GM21447 (cell line): ENCODE results near the gene SLC6A1.

Experiments
- ATAC-seq: cut with Tn5 transposase; IDR thresholded peaks from one replicate; pipeline ENCODE4 v1.9.1; 2021; ENCODE audit not compliant: unreplicated experiment

Gene SLC6A1

DNA sequence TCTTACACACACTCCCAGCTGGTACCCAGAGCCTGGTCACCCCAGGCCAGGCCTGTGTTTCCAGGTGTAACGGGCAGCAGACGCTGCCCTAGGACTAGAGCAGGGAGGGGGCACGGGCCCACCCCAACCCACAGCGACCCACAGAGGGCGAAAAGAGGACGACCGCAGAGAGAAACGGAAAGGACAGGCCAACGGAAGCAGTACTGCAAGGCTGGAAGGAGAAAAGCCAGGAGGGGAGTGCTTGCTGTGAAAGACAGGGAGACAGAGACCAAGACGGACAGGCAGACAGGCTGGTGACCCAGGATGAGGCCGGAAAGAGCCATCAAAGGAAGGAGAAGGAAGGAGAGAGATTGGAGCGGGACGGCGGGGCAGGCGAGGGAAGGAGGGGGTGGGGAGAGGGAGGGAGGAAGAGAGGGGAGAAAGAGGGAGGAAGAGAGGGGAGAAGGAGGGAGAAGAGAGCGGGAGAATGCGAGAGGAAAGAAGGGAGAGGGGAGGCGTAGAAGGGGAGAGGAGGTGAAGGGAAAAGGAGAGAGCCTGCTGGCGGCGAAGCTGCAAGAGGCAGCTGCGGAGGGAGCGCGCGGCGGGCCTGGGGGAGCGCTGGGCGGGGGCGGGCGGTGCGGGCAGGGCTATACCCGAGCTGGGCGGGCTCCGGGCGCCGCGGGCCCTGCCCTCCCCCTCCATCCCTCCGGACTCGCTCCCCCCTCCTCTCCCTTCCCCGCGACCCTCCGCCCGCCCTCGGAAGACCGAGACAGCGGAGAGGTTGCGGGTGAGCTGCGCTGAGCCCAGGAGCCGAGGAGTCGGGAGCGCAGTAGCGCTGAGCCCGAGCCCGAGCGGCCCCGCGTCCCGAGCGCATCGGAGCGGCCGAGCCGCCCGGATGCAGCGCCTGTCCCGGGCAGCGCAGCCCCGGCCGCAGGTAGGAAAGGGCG lies at the start of gene SLC6A1:
Gene SLC6A1, plus strand, starts transcription at position 732 of the 926 bp plus-strand sequence. CDS start 24,464 bp downstream, outside the sequence.
- no peak for ATAC-seq

DNA sequence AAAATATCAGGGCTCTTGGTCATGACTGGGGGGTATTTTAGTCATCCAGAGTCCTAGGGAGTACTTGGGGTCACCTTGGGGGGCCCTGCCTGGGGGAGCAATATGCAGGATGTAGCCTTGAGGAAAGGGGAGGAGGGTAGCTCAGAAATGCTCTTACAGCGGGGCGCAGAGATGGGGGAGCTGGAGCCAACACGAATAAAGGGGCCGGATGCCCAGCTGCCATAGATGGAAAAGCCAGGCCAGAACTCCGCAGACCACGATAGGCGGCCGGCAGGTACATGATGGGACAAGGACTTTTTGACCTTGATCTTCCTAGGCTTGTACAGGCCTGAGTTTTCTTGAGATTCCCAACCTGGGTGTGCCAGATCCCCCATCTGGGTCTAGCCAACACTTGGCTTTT lies 47.7 kb upstream of the SLC6A1 start:
- ATAC-seq: no peak

DNA sequence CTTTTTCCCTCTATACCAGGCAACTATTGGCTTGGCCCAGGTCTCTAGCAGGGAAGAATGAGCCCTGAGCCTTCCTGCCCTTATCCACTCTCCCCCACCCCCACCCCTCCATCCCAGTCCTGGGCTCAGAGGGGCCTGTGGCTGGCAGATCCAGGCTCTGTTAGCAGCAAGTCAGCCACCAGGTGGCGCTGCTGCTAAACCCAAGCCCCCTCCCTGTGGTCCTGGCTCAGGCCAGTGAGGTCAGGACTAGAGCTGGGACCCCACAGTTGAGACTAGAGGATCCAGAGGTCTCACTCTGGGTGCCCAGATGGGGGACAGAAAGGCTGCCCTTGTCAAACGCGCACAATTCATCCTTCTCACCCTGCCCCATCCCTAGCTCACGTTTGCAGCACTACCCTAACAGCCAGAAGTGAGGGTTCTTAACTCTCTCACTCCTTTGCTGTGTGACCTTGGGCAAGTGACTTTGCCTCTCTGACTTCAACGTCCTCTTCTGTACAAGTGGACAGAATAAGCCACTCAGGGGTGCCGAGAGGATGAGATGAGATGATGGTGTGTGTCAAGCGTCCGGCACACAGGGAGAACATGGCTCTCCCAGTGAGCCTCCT lies 46.8 kb upstream of the SLC6A1 start:
- no peak for ATAC-seq

DNA sequence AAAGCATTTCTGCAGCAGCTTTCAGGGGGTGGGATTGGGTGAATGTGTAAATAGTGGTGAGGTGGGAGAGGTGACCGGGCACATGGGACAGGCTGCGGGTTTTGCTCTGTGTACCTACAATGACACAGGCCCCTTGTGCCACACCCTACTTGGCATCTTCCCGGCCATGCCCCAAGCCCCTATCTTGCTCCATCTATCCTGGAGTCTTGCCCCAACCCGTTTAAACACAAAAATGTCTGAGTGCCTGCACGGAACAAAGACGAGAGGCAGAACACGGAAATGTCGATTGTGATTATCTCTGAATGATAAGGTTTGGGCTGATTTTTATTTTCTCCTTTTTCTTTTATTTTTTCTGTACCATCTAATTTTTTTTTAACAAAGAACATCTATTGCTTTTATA lies 46.0 kb upstream of the SLC6A1 start:
- no peak for ATAC-seq

DNA sequence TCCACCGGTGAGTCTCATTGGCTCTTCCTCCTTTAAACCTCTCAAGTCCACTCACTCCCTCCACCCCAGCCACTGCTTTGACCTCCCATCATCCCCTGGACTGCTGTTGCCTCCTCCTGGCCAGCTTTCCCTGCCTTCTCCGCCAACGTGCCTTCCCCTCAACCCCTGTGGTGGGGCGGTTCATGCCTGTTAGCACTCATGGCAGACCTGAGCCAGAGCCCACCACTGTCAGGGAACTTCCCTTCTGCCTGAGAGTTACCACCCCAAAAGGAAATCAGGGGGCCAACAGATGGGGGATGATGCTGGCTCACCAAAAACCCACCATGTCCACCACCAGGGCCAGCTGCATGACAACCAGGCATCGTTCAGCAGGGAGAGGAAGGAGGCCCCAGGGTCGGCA lies 44.2 kb upstream of the SLC6A1 start:
- no peak for ATAC-seq

DNA sequence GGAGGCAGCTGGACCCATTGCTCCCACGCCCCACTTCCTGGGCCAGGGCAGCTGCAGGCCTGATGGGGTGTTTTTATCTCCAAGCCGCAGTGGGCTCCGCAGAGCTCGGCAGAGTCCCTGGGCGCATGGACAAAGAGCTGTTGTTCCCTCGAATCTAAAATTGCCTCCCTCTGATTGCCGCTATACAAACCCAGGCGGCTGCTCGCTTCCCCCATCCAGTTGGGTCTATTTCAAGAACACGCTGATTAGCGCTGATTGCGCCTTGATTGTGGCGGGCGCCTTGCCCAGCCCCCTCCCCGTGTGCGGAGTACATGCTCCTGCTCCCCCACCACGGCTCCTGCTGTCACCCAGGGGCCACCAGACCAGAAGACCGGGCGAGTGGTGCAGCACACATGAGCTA lies 43.4 kb upstream of the SLC6A1 start:
- no peak for ATAC-seq

DNA sequence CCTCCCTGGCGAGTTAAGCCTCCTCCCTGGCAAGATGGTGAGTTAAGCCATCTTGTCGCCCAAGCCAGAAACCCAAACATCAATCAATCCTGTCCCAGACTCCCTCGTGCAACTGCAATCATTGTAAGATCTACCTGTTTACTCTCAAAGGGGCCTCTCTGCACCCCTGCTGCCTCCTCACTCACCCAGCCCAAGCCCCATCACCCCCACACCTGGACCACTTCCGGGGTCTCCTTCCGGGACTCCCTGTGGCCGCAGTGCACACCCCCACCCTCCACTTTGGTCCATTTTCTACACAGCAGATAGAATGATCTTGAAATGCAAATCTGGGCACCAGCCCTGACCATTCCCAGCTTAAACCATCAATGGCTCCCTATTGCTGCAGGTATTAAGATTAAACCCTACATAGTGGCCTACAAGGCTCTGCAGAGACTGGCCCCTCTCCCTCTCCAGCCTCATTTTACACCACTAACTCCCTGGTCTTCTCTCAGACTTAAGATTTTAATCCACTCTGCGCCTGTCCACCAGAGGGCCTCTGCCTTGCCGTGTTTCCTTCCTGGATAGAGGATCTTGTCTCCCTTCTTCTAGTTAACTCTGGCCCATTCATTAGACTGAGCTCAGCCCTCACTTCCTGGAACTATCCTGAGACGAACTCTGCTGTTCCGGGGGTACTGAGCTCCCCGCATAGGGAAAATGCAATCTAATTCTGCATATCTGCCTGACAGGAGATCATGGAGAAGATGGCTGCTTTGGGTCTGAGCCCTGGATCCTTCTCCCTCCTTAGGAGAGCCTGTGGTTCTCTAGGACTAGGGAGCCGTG lies 41.9 kb upstream of the SLC6A1 start:
- ATAC-seq: no peak

DNA sequence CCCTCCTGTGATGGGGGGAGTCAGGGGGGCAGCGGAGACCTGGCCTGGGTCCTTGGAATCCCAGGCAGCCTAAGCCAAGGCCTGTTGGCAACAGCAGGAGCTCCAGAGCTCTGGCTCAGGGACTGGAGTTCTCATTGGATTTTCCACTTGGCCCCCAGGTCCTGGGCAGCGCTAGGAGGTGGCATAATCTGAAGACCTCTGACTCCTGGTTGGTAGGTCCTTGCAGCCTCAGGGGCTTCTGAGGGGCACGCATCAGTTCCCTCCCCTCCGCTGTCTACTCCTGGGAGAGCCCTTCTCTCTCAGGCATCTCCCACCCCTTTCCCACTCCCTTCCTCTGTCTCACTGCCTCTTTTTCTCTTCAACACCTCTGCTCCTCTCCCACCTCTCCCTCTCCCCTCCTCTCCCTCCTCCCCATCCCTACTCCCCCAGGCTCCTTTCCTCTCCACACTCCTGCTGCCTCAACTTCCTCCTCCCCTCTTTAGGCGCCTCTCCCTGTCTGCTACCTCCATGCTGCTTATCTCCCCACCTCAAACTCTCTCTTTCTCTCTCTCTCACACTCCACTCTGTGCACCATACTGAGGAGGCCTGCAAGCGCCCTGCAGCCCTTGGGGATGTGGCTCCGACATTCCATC lies 41.1 kb upstream of the SLC6A1 start:
- ATAC-seq: no peak

DNA sequence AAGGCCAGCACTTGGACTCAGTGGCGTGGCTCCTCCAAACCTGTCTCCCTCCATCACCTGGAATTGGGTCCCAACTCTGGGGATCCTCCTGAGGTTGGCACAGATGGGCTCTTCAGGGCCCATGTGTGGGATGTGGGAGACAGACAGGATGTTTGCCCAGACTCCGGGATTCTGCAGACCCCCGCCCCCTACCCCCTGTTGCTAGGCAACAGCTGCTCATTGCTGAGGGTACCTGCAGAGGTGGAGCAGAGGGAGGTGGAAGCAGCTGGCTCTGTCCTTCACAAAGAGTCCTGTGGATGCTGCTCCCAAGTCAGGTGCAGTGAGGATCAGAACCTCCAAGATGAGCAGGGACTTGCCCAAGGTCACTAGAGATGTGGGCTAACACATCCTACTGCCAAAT lies 40.0 kb upstream of the SLC6A1 start:
- ATAC-seq: no peak

DNA sequence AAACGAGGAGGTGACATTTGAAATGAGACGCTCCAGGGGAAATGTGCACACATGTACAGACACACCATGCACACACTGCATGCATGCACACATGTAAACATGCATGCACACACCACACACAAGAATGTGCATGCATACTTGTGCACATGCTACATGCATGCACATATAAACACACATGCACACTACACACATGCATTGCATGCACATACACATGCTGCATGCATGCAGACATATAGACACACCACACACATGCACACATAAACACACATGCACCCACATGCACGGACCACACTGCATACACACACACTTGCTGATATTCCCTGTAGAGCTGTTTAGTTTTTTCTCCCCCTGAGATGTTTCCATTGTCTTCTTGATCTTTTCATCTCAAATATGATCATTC lies 37.8 kb upstream of the SLC6A1 start:
- ATAC-seq: no peak

DNA sequence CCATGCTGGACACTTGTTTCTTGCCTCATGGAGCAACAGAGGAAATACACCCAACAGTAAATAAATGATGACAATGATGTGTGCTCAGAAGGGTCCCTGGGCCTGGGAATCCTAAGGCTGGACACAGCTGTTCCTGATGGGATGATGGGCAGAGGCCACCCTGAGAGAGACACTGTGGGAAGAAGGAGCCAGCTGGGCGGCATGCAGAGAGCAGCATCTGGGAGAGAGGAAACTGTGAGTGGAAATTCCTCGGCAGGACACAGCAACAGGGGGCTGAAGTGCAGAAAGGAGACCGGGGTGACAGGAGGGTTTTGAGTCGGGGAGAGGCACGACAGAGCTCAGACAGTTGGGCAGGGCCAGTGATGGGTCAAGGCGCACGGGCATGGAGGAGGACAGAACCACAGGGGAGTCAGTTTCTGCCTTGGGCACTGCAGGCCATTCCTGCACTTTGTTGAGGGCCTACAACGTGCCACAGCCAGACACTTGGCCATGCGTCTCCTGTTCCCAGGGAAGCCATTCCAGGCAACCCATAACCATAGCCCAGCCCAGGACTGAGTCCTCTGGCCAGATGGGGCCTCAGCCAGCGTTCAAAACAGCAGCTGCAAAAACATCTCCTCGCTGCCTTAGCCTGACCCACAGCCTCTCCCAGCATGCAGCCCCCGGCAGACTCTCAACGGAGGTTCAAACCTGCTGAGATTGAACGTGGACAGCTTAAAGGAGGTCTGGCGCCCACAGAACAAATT lies 36.7 kb upstream of the SLC6A1 start:
- no peak for ATAC-seq

DNA sequence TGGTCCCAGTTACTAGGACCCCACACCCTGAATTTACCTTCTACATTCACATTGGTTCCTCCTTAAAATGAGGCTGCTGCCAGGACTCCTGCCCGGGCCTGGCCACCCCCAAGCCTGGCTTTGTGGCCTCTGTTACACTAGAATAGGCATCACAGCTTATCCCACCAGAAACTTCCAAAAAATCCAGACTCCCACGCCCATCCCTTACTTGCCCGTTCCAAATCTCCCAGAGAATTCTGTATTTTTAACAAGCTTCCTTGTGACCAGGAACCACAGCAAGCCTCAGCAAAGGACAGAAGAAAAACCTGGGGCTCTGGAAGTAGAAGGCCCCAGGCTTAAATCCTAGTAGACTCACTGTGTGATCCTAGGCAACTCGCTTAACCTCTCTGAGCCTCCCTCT lies 36.0 kb upstream of the SLC6A1 start:
- ATAC-seq: no peak

DNA sequence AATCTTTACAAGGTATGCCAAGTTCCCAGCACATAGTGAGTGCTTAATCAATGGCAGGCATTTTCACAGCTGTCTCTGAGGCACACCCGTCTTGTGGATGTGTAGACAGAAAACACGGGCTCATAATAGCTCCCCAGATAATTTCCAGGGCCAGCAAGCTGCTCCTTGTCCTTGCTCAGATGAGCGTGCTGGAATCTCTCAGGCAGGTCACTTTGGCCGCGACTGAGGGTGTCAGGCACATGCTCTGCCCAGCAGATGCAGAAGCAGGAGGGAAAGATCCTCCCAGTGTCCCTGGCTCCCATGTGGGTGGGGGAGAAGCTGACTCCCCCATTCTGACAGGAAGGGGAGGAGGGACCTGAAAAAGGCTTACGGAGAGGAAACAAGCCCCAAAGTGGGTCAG lies 35.6 kb upstream of the SLC6A1 start:
- no peak for ATAC-seq

DNA sequence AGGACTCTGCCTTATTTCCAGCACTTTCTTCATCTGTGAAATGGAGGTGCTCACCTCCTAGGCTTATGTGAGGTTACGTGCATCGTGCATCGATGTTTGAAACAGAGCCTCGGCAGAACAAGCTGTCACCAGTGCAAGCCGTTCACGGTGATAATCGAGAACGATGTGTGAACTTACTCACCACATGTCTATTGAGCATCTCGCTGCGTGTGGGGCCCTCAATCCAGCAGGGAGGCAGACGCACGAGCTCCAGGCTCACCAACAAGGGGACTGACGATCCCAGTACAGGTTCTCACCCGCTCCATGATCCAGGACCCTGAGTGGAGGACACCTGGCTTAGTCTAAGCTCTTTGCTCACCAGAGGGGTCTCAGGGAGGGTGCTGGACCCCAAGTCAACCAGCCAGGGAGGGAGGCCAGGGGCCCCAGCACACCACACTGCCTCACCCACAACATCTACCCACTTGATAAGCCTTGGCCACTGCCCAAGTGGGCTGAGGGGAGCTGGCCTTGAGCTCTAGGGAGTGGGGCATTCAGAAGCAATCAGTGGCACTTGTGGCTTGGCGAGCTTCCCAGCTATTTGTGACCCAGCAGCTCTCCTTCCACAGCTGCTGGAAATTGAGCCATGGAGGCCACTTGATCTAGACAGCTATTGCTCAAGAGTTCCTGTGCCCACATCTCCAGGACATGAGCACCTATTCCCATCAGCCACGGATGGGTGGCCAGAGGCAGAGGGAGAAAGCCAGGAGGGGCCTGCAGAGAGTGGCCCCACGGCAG lies 34.4 kb upstream of the SLC6A1 start:
- ATAC-seq: no peak

DNA sequence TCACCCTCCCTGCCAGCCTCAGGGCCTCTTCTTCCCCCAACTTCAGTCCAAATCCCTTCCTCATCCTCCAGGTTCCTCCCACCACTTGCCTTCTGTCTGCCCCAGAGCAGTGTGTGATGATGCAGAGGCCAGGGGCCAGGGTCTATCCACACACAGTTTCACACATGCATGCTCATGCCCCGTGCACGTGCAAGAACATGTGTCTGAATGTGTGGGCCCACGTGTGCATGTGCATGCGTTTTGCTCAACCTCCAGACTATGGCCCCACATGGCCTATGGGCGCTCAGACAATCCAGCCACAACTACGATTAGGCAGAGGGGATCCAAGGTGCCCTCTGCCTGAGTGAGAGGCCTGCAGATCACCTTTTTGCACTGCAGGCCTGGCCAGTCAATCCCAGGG lies 32.3 kb upstream of the SLC6A1 start:
- ATAC-seq: no peak

DNA sequence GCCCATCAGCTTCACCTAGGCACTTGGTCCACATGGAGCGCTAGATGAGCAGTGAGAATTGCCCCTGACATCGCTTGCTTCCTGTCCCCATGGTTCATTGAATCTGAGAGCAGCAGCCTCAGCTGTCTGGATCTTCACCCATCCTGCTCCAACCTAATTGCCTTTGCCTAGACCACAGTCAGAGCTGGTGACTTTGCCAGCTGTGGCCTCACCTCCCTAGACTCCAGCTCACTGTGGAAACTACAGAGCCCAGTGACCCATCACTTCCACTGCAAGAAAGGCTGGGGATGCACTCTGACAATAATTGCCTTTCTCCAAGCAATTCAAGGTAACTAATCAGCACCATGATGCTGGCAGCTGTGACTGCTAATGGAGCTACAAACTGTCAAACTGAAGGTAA lies 30.6 kb upstream of the SLC6A1 start:
- ATAC-seq: no peak

DNA sequence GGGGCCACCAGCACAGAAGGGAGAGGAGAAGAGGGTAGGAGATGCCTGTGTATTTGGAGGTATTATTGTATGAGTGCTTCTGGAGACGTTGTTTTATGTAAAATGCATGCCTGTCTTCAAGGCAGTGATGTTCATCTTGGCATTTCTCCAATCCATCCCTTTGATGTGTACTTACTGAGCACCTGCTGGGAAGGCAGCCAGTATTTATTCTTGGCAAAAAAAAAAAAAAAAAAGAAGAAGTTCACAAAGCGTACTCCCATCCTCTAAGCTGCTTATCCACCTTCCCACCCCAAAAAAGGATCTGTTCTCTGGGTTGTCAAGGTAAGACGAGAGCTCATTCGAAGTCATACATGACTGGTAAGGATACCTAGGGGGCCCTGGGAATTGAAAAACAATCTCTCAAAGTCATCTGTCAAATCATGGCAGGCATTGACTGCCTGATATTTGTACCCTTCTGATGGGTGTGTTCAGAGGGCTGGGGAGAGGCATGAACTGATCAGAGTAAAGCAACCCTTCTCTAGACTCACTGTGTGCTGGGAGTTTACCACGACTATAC lies 30.0 kb upstream of the SLC6A1 start:
- no peak for ATAC-seq

DNA sequence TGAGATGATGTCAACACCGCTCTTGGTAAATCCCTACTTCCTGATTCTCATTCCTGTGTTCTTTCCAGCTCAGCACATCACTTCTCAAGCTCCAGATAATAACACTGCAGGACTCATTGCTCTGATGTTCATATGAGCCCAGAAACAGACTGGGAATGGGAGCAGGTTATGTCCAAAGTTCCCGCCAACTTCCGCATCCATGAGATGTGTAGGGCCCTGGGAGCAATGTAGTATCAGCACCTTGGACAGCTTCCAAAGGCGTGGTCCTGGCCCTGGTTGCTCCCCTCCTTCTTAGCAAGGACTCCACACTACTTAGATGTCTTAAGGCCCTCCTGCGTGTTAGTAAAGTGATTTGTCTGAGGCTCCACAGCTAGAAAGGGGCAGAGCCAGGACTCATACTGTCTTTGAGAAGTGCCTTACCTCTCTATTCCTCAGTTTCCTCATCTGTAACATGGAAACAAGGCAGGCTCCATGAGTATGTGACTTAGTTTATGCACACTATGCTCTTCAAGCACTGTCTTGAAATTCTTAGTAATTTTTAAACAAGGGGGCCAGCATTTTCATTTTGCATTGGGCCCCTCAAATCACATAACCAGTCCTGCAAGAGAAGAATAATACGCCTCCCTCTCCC lies 27.9 kb upstream of the SLC6A1 start:
- no peak for ATAC-seq

DNA sequence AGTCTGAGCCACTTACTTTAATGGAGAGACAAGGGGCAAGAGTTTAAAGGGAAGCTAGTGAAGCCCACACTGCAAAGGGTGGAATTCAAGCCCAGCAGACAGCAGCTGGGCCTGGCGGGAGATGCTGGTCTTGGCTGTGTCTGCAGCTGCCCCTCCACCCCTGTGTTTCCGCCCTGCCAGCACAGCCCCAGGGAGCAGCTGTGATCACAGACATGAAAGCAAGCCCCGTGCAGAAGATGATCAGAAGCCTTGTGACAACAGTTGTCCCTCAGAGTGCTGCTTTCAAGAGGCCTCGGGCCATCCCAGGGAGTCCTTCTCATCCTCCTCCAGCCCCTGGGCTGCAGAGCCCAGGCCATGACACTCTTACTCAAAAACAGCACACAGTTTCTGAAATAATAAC lies 24.1 kb upstream of the SLC6A1 start:
- ATAC-seq: no peak
